Transverse colon (tissue), 4 donors: ENCODE measurements around the gene MRM2. TPM values are rescaled to one million over a fixed set of nuclear protein-coding genes. Genes with fewer than 3 reads are reported as not detected.

Experiments
- DNase-seq: peaks from one replicate; pipeline ENCODE4 v3.0.0-alpha.2; 2019
- H3K27ac ChIP-seq, 4 donors: fragments of 200-600 bp; sonication (generic); 2 replicates each; pipeline ENCODE4 v1.5.1; 2016 to 2018; ENCODE audit warnings: inconsistent platforms in 4 of 4
- H3K27me3 ChIP-seq: fragments of 200-600 bp; sonication (generic); 2 replicates; pipeline ENCODE4 v1.5.1; 2017; ENCODE audit warnings: inconsistent platforms
- H3K36me3 ChIP-seq, 4 donors: fragments of 200-600 bp; sonication (generic); 2 replicates each; pipeline ENCODE4 v1.5.1; 2017 to 2019; ENCODE audit warnings: inconsistent platforms in 4 of 4
- H3K4me1 ChIP-seq, 4 donors: fragments of 200-600 bp; sonication (generic); 2 replicates each; pipeline ENCODE4 v1.5.1; 2017 to 2020; ENCODE audit warnings: inconsistent platforms in 4 of 4
- H3K4me3 ChIP-seq, 4 donors: fragments of 200-600 bp; sonication (generic); 1 replicate in 1 of 4; 2 replicates in 3 of 4; pipeline versions ENCODE4 v1.5.1 to v1.6.1; 2017 to 2019; ENCODE audit warnings: inconsistent platforms in 4 of 4
- H3K9me3 ChIP-seq, 2 donors: fragments of 200-600 bp; sonication (generic); 2 replicates each; pipeline ENCODE4 v1.5.1; 2017 to 2019; ENCODE audit warnings: inconsistent platforms in 2 of 2
- EP300 ChIP-seq: sonication (generic); formaldehyde crosslinking; IDR thresholded peaks from one replicate; pipeline ENCODE4 v1.6.1; 2017; ENCODE audit warnings: antibody characterized with exemption, low read depth
- POLR2A ChIP-seq: fragments of 450-650 bp; IDR thresholded peaks from one replicate; pipeline ENCODE4 v1.6.1; 2016; ENCODE audit warnings: antibody characterized with exemption, mild to moderate bottlenecking, moderate library complexity
- POLR2AphosphoS5 ChIP-seq, 3 donors: sonication (generic); formaldehyde crosslinking; IDR thresholded peaks; one replicate each; pipeline ENCODE4 v1.6.1; 2016; ENCODE audit warnings: antibody characterized with exemption in 3 of 3
- WGBS, 2 donors: methylation state at CpG; one replicate each; pipeline ENCODE4 v1.1.5; 2018; ENCODE audit warnings: low coverage in 1 of 2; 5-methylcytosine and 5-hydroxymethylcytosine counted together
- in situ Hi-C, 4 donors: fragments of 200-750 bp; cut with MboI; loops; one replicate each; pipeline versions ENCODE4 v1.15.0 to v1.15.1; 2017; ENCODE audit warnings: low sequenced_read_pairs in 3 of 4, low pct_ligation_motif_present in 1 of 4, low pct_unique_long_range_greater_than_20kb in 1 of 4
- intact Hi-C: fragments of 100-400 bp; cut with DNase I; formaldehyde crosslinking; loops from one replicate; pipeline ENCODE4 v1.15.1; 2023; ENCODE audit warnings: low total_unique reads
- total RNA-seq, 4 donors: library from RNA; depleted of rRNA; stranded (reverse); fragments of >200 nt; gene quantifications; one replicate each; pipeline ENCODE4 v1.1.0, GENCODE V29; 2016
- TF ChIP-seq, protein P1 (sequence below), 5 experiments: fragments of 200-600 bp in 3 of 5; fragments of 450-650 bp in 2 of 5; sonication (generic) in 3 of 5; IDR thresholded peaks; 1 replicate in 2 of 5; 2 replicates in 3 of 5; pipeline ENCODE4 v1.5.1; 2016 to 2017; ENCODE audit warnings: antibody characterized with exemption in 5 of 5, inconsistent platforms in 3 of 5, mild to moderate bottlenecking in 2 of 5, moderate library complexity in 1 of 5

The MRM2 gene
- total RNA-seq, 4 donors from 2014 or later: 2.2 to 15.3 (median 12.7) TPM

- 82% methylated on average over 14 of the region's 14 CpGs; no CpG with 5 or more reads in 1 of the 2 donors for WGBS, 2 donors
- Histone ChIP-seq H3K27ac (peak overlapping the region in 2 of 4 donors; percentile 18 to 55), H3K4me1 (peaks cover 0 to 19% (median 5%) of the 10 kb centered on the region in 4 donors), H3K9me3 (no peaks in the 10 kb centered on the region), H3K27me3 (no peaks in the 10 kb centered on the region), H3K36me3 (no peaks in the 10 kb centered on the region), H3K4me3 (no peak overlapping the region)
- intact Hi-C loops (no loop called here), in situ Hi-C loops (no loop called here)
- TF ChIP-seq EP300 (no peak), POLR2AphosphoS5 (IDR thresholded peaks at IDR 0.05) (no peak), POLR2A (no peak)
- TF ChIP-seq, protein P1, sequence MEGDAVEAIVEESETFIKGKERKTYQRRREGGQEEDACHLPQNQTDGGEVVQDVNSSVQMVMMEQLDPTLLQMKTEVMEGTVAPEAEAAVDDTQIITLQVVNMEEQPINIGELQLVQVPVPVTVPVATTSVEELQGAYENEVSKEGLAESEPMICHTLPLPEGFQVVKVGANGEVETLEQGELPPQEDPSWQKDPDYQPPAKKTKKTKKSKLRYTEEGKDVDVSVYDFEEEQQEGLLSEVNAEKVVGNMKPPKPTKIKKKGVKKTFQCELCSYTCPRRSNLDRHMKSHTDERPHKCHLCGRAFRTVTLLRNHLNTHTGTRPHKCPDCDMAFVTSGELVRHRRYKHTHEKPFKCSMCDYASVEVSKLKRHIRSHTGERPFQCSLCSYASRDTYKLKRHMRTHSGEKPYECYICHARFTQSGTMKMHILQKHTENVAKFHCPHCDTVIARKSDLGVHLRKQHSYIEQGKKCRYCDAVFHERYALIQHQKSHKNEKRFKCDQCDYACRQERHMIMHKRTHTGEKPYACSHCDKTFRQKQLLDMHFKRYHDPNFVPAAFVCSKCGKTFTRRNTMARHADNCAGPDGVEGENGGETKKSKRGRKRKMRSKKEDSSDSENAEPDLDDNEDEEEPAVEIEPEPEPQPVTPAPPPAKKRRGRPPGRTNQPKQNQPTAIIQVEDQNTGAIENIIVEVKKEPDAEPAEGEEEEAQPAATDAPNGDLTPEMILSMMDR (IDR thresholded peaks at IDR 0.05): no peak
- DNase-seq: no peak
Measured at GRCh38 chr7:2282185-2282751, 40.3 kb upstream of the MRM2 start.

GRCh38 chr7:2281541-2281940 lies 39.5 kb upstream of the MRM2 start:
- DNase-seq: no peak
- in situ Hi-C loops (no loop called here), intact Hi-C loops (no loop called here)
- H3K27ac ChIP-seq: peak overlapping the region in 2 of 4 donors; percentile 18 to 55
- no peaks in the 10 kb centered on the region for H3K9me3 ChIP-seq
- H3K4me3 ChIP-seq: no peak overlapping the region
- no peaks in the 10 kb centered on the region for H3K27me3 ChIP-seq
- no peaks in the 10 kb centered on the region for H3K36me3 ChIP-seq
- peaks cover 0 to 19% (median 5%) of the 10 kb centered on the region in 4 donors for H3K4me1 ChIP-seq
- TF ChIP-seq POLR2A (no peak), EP300 (no peak), POLR2AphosphoS5 (IDR thresholded peaks at IDR 0.05) (no peak)
- TF ChIP-seq, protein P1 (IDR thresholded peaks at IDR 0.05): no peak
- 56% methylated on average over 9 of the region's 9 CpGs; no CpG with 5 or more reads in 1 of the 2 donors for WGBS, 2 donors

DNA sequence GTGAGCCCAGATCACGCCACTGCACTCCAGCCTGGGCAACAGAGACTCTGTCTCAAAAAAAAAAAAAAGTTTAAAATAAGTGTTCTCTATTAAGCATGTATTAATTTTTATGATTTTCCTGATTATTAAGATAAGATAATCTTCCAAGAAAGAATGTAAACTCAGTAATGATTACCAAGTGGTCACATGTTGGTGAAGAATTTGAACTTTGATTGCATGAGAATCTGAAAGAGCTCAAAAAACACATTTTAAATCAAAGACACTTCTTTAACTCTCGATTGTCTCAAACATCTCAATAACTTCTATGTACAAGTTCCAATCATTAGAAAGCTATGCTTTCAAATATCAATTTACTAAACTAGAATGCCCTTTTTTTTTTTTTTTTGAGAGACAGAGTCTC lies 38.4 kb upstream of the MRM2 start:
- TF ChIP-seq POLR2AphosphoS5 (IDR thresholded peaks at IDR 0.05): no peak
- no peak for TF ChIP-seq EP300
- no peak for TF ChIP-seq POLR2A
- TF ChIP-seq, protein P1 (IDR thresholded peaks at IDR 0.05): no peak
- 79 to 87% methylated on average over 2 of the region's 2 CpGs for WGBS, 2 donors
- no peaks in the 10 kb centered on the region for H3K27me3 ChIP-seq
- H3K27ac ChIP-seq: no peak overlapping the region
- DNase-seq: no peak
- no peaks in the 10 kb centered on the region for H3K36me3 ChIP-seq
- H3K4me3 ChIP-seq: no peak overlapping the region
- intact Hi-C loops: no loop called here
- H3K9me3 ChIP-seq: no peaks in the 10 kb centered on the region
- H3K4me1 ChIP-seq: peaks cover 0 to 19% (median 5%) of the 10 kb centered on the region in 4 donors
- in situ Hi-C loops: no loop called here

- no peak for TF ChIP-seq POLR2A
- no peak for TF ChIP-seq EP300
- TF ChIP-seq, protein P1 (IDR thresholded peaks at IDR 0.05): no peak
- TF ChIP-seq POLR2AphosphoS5 (IDR thresholded peaks at IDR 0.05): no peak
- Histone ChIP-seq H3K27me3 (no peaks in the 10 kb centered on the region), H3K36me3 (no peaks in the 10 kb centered on the region), H3K4me1 (peaks cover 0 to 19% (median 5%) of the 10 kb centered on the region in 4 donors), H3K9me3 (no peaks in the 10 kb centered on the region), H3K27ac (no peak overlapping the region), H3K4me3 (no peak overlapping the region)
- in situ Hi-C loops (no loop called here), intact Hi-C loops (no loop called here)
- no peak for DNase-seq
- 64 to 74% methylated on average over 4 of the region's 4 CpGs for WGBS, 2 donors
Measured at GRCh38 chr7:2279896-2280295, 37.9 kb upstream of the MRM2 start.
